Thoracic aorta endothelial cell (primary cell): ENCODE measurements around the gene LRP1B. TPM values are rescaled to one million over a fixed set of nuclear protein-coding genes. Genes with fewer than 3 reads are reported as not detected.

Source experiments
- small RNA-seq: library from RNA; depleted of rRNA; stranded (forward); fragments of <200 nt; gene quantifications from one replicate; pipeline ENCODE3, GENCODE V24; 2012
- total RNA-seq: library from RNA; depleted of rRNA; stranded (reverse); fragments of >200 nt; gene quantifications from 2 replicates; pipeline ENCODE4 v1.2.3, GENCODE V29; 2012

LRP1B gene
- 0.07 and 0.13 TPM in 2 replicates for total RNA-seq

GRCh38 chr2:142131010-142131669, at the start of gene LRP1B:
Gene LRP1B (minus strand): TSS chr2:142131016. CDS start chr2:142130729, 287 bp downstream.

Small RNA genes within 50 kb of the gene (small RNA-seq; reads per million reads assigned to genes)
- gene AC068287.1 (not detected), gene MTCO1P44 (not detected), gene RF00019 (not detected), gene RF02271 (not detected), gene RNU6-904P (not detected)
